ENCODE measurements around the gene IQGAP1.
"Not testable (repeated sequence)": the region's sequence is repeated elsewhere in the genome, so short reads cannot be mapped to it uniquely, and the experiment has no call there.

IQGAP1 gene

DNA sequence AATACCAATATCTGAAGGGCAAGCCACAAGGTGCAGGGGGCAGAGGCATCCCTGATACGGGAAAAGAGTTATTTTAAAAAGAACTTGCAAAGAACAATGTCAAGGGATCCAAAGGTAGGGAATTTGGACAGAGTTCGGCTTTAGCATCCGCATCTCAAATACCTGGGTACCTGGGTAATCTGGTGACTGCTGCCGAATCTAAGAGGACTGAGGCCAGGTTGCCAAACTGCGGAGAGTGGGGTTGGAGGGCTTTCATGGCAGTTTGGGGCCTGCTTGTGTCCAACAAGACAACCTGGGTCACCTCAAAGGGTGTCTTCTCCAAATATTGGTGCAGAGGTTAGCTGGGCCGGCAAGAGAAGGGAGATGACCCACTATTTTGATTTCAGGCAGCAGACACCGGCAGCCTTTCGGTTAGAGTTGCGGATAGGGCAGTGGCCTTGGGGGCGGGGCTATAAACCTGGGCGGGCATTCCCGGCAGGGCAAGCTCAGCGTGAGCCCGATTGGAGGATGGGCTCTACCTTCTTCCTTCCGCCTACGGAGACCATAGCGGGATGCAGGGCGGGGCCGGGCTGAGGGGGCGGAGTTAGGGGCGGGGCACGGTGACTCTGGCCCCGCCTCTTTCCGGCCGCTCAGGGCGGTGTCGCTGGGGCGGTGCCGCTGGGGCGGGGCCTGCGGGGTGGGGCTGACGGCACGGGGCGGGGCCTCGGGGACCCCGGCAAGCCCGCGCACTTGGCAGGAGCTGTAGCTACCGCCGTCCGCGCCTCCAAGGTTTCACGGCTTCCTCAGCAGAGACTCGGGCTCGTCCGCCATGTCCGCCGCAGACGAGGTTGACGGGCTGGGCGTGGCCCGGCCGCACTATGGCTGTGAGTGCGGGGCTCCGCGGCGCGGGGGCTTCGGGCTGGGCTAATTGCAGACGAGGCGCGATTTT is at the start of gene IQGAP1:
IQGAP1 (plus strand) TSS at position 709 of the 928 bp plus-strand sequence; CDS start at position 809, 100 bp downstream.
- DNase-seq, result peak; percentile 80

- DNase-seq, result no peak
Observed at GRCh38 chr15:90338532-90338931, 49.5 kb upstream of the IQGAP1 start.

DNA sequence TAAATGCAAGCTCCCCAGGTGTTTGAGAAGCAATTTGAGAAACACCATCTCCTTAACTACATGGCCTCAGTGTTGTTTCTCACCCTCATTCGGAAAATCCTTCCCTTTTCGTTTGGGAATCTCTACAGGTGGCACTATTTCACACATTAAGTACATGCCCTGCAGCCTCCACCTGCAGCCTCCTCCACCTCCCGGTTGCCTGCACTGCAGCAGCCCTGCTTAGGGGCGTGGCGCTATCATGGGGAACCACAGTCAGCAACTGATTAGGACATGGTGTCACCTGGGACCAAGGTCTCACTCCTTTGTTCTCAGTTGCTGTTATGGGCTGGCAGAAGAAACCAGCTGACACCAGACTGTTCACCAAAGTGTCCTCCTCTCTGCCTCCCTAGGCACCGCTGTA is 47.7 kb upstream of the IQGAP1 start:
- DNase-seq, result no peak

GRCh38 chr15:90343302-90343790 is 44.7 kb upstream of the IQGAP1 start:
- no peak for DNase-seq

DNA sequence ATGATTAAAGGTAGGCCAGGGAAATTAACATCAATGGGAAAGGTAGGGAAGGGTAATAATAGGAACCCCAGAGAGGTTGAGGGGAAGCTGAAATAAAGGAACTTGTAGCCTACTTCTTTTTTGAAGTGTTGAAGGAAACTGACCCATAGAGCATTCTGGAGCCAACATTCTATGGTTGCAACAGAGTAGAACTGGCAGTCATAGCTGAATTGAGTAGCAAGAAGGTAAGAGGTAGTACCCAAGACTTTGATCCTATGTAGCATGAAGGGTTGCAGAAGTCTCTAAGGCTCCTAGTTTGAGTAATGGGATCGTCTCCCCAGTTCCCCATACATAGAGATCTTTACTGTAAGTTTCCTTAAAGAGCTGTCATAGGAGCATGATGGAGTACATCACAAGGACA is 43.4 kb upstream of the IQGAP1 start:
- DNase-seq, result no peak

GRCh38 chr15:90345857-90346256 is 42.2 kb upstream of the IQGAP1 start:
- DNase-seq, result no peak

DNA sequence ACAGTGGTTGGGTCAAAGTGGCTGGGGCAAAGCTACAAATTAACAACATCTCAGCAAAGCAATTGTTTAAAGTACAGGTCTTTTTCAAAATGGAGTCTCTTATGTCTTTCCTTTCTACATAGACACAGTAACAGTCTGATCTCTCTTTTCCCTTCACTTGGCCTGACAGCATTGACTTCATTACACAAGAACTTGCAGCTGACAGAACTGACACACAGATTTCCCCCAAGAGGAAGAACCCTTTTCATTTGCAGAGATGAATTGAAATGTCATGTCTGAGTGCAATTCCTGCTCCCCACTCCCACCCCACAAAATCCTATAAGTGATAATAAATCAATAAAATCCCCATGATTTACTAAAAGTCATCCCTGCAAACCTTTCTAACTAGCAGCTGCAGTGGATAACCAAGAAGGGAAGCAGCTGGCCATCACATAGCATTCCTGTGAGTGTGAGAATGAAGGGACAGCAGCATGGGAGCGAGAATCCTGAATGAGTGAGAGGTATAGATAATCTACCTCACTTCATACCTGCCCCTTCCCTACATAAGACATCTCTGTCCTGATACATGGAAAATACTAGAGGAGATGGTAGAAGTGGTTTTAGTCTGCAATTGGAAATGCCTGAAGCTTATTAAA is 40.5 kb upstream of the IQGAP1 start:
- not testable (repeated sequence) for DNase-seq

GRCh38 chr15:90348456-90348855 is 39.6 kb upstream of the IQGAP1 start:
- DNase-seq, result no peak

GRCh38 chr15:90349072-90349471 is 39.0 kb upstream of the IQGAP1 start:
- no peak for DNase-seq

GRCh38 chr15:90349821-90350220 is 38.2 kb upstream of the IQGAP1 start:
- DNase-seq, result no peak

GRCh38 chr15:90351479-90352106 is 36.4 kb upstream of the IQGAP1 start:
- DNase-seq, result no peak

DNA sequence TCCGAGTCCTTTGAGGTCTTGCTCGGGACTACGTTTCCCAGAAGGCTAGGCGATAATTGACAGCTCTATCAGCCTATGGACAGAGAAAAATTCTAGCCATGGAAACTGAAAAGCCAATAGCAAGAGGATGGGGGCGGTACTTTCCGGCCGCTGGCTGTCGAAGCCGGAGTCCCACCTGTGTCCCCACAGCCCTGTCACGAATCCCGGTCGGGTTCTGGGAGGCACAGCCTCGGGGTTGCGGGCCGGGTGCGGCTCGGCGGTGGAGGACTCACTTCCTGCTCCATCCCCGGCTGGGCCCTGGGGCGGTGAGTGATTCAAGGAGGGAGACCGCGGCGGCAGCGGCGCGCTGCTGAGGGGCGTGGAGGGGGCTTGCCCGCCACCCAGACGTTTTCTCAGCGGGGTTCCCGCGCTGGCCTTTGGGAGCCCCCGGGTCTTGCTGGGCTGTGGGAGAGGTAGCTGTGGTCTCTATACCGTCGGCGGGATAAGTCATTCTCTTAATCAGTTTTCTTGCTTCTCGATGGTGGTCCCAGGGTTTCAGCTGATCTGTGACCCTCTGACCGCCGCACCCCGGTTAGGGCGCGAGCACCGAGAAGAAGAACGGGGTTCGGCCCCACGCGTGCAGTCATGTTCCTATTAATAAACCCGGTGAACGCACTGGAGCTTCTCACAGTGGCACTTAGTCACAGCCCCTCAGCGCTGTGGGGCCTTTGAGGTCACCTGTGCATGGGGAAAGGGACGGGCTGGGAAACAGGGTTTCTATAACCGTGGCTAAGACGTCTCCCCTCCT is 35.7 kb upstream of the IQGAP1 start, which contains the start of gene ZNF774:
ZNF774 (plus strand) TSS at position 178 of the 787 bp plus-strand sequence. CDS start 2,377 bp downstream, outside the sequence.
- DNase-seq, result peak; percentile 83

DNA sequence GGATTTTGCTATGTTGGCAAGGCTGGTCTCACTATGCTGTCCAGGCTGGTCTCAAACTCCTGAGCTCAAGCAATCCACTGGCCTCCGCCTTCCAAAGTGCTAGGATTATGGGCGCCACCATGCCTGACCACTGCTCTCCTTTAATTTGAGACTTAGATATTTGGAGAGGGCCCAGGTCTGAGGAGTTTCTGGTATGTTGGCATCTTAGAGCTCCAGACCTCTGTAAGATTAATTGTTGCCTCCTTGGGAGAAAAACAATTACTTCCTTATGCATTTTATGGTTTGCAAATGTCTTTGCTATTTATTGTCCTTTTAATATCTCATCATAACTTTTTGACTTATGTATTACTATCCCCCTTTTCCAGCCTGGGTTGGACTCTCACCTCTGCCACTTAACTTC is 33.1 kb upstream of the IQGAP1 start:
- DNase-seq, result no peak

- DNase-seq, result no peak
Observed at GRCh38 chr15:90358124-90359033, 29.7 kb upstream of the IQGAP1 start.

DNA sequence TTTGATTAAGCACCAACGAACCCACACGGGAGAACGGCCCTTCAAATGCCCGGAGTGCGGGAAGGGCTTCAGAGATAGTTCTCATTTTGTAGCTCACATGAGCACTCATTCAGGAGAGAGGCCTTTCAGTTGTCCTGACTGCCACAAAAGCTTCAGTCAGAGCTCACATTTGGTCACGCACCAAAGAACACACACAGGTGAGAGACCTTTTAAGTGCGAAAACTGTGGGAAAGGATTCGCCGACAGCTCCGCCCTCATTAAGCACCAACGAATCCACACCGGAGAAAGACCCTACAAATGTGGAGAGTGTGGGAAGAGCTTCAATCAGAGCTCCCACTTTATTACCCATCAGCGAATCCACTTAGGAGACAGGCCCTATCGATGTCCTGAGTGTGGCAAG is 27.3 kb upstream of the IQGAP1 start:
- no peak for DNase-seq

- no peak for DNase-seq
Observed at GRCh38 chr15:90362936-90363212, 25.2 kb upstream of the IQGAP1 start.

DNA sequence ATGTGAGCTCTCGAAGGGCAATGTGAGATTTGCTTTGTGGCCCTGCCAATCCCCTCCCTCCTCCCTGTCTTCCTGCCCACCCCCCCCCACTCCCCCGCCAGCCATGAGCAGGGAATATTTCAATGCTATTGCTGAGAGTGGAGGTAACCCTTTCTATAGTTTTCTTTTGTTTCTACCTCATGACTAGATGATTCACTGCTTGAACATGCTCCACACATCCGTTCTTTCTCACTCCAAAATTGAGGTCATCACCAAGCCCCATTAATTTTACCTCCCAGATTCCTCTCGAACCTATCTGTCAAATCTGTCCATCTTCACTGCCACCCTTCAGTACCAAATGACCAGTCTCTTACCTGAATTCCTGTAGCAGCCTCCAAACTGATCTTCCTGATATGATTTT is 23.8 kb upstream of the IQGAP1 start:
- no peak for DNase-seq

GRCh38 chr15:90365414-90366055 is 22.5 kb upstream of the IQGAP1 start:
- no peak for DNase-seq

- no peak for DNase-seq
Observed at GRCh38 chr15:90367576-90367975, 20.5 kb upstream of the IQGAP1 start.

- no peak for DNase-seq
Observed at GRCh38 chr15:90375071-90375470, 13.0 kb upstream of the IQGAP1 start.

DNA sequence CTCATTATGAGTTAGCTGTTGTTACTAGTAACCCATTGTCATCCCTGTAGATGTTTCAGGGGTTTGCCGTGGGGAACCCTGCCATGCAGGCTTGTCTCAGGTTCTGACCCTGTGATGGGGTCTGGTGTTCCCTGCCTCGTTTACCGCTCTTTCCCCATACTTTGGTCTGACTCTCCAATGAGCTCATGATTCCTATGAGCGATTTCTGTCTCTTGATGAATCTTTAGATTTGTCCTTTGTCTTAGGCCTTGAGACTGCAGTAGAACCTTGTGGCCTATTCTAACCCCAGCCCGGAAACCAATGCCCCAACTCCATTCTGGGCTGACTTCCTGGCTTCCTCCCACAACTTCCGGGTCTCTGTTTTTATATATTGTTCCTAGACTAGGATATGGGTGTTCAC is 11.3 kb upstream of the IQGAP1 start:
- no peak for DNase-seq

All from NCI-H2081 treated with DMSO at 0.1 percent for 48 hours (cell line).